HG03097 (cell line): ENCODE results near the gene PCDHGA3.
"Not testable (repeated sequence)": the region's sequence is repeated elsewhere in the genome, so short reads cannot be mapped to it uniquely, and the experiment has no call there.

Experiments used
- ATAC-seq: cut with Tn5 transposase; IDR thresholded peaks from one replicate; pipeline ENCODE4 v1.9.1; 2021; ENCODE audit not compliant: unreplicated experiment, low FRiP score

Gene PCDHGA3

GRCh38 chr5:141375444-141376155, 32.0 kb downstream of the PCDHGA3 start:
- ATAC-seq: not testable (repeated sequence)

GRCh38 chr5:141382469-141383294, 39.1 kb downstream of the PCDHGA3 start, which contains the start of gene PCDHGA7:
Gene PCDHGA7 (plus strand): TSS chr5:141382742. CDS start chr5:141382900, 158 bp downstream.
- no peak for ATAC-seq

- ATAC-seq: no peak
Measured at GRCh38 chr5:141383345-141383744, 39.7 kb downstream of the PCDHGA3 start.

GRCh38 chr5:141384471-141385267, 41.0 kb downstream of the PCDHGA3 start:
- ATAC-seq: no peak

GRCh38 chr5:141387557-141388311, 44.1 kb downstream of the PCDHGA3 start, which contains the start of gene PCDHGB4:
Gene PCDHGB4 (plus strand): TSS chr5:141387698. CDS start chr5:141387885, 187 bp downstream.
- ATAC-seq: not testable (repeated sequence)

GRCh38 chr5:141388661-141389060, 45.0 kb downstream of the PCDHGA3 start:
- ATAC-seq: no peak

GRCh38 chr5:141389153-141390042, 45.8 kb downstream of the PCDHGA3 start:
- ATAC-seq: no peak

GRCh38 chr5:141392429-141393198, 49.0 kb downstream of the PCDHGA3 start, which contains the start of gene PCDHGA8:
Gene PCDHGA8 (plus strand): TSS chr5:141392633. CDS start chr5:141392814, 181 bp downstream.
- no peak for ATAC-seq

GRCh38 chr5:141393267-141393666, 49.6 kb downstream of the PCDHGA3 start:
- no peak for ATAC-seq

- ATAC-seq: not testable (repeated sequence)
Measured at GRCh38 chr5:141394401-141395187, 51.0 kb downstream of the PCDHGA3 start.
